Measurements from ENCODE around the gene GJA10.
"Not testable (repeated sequence)": the region's sequence is repeated elsewhere in the genome, so short reads cannot be mapped to it uniquely, and the experiment has no call there.

Gene GJA10

GRCh38 chr6:89894169-89894568 is at the start of gene GJA10:
GJA10 (plus strand) TSS chr6:89894469; CDS start chr6:89894469, 0 bp downstream.
- DNase-seq (ENCODE audit: low spot score): no peak

GRCh38 chr6:89847513-89847912 is 46.8 kb upstream of the GJA10 start:
- DNase-seq (ENCODE audit: low spot score): not testable (repeated sequence)

- DNase-seq (ENCODE audit: low spot score): no peak
Measured at GRCh38 chr6:89853068-89853467, 41.2 kb upstream of the GJA10 start.

- DNase-seq (ENCODE audit: low spot score): no peak
Measured at GRCh38 chr6:89858041-89858440, 36.2 kb upstream of the GJA10 start.

- DNase-seq (ENCODE audit: low spot score): no peak
Measured at GRCh38 chr6:89859744-89860143, 34.5 kb upstream of the GJA10 start.

- no peak for DNase-seq (ENCODE audit: low spot score)
Measured at GRCh38 chr6:89862273-89862672, 32.0 kb upstream of the GJA10 start.

GRCh38 chr6:89862698-89863097 is 31.6 kb upstream of the GJA10 start:
- DNase-seq (ENCODE audit: low spot score): no peak

GRCh38 chr6:89866024-89866678 is 28.1 kb upstream of the GJA10 start:
- no peak for DNase-seq (ENCODE audit: low spot score)

- DNase-seq (ENCODE audit: low spot score): no peak
Measured at GRCh38 chr6:89873721-89874120, 20.5 kb upstream of the GJA10 start.

- no peak for DNase-seq (ENCODE audit: low spot score)
Measured at GRCh38 chr6:89874438-89874837, 19.8 kb upstream of the GJA10 start.

- no peak for DNase-seq (ENCODE audit: low spot score)
Measured at GRCh38 chr6:89886378-89887120, 7.7 kb upstream of the GJA10 start.

- DNase-seq (ENCODE audit: low spot score): peak; percentile 66
Measured at GRCh38 chr6:89887452-89888137, 6.7 kb upstream of the GJA10 start.

- DNase-seq (ENCODE audit: low spot score): no peak
Measured at GRCh38 chr6:89888138-89888514, 6.1 kb upstream of the GJA10 start.

- DNase-seq (ENCODE audit: low spot score): no peak
Measured at GRCh38 chr6:89888871-89889270, 5.4 kb upstream of the GJA10 start.

- DNase-seq (ENCODE audit: low spot score): not testable (repeated sequence)
Measured at GRCh38 chr6:89890845-89891528, 3.3 kb upstream of the GJA10 start.

- DNase-seq (ENCODE audit: low spot score): not testable (repeated sequence)
Measured at GRCh38 chr6:89892577-89892976, 1.7 kb upstream of the GJA10 start.

- DNase-seq (ENCODE audit: low spot score): peak; percentile 74
Measured at GRCh38 chr6:89895276-89895874, 1.1 kb downstream of the GJA10 start.

- DNase-seq (ENCODE audit: low spot score): not testable (repeated sequence)
Measured at GRCh38 chr6:89910001-89910901, 16.0 kb downstream of the GJA10 start.

GRCh38 chr6:89910902-89911240 is 16.6 kb downstream of the GJA10 start:
- no peak for DNase-seq (ENCODE audit: low spot score)

GRCh38 chr6:89916136-89916920 is 22.1 kb downstream of the GJA10 start:
- DNase-seq (ENCODE audit: low spot score): no peak
